ENCODE measurements around the gene HSD17B2. TPM values are rescaled to one million over a fixed set of nuclear protein-coding genes. Genes with fewer than 3 reads are reported as not detected.

HSD17B2 gene
- total RNA-seq, 1 experiment from 2014 or later = 0.55 TPM

DNA sequence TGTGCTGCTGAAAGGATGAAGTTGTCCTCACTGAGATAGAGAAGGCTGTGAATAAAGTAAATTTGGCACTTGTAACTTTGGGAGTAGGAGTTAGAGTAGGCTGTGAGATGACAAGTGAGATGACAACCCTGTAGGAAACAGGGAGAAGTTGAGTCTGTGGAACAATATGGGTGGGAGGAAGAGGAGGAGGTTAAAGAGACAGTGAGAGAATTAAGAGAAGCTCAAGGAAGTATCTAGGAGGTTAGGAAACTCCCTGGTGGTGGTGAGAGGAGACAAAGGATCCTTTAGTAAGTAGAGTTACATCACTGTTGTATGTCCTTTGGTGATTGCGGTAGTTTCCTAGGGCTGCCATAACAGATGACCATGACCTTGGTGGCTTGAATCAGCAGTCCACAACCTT is 10.7 kb upstream of the HSD17B2 start (continued):
- TF ChIP-seq, protein P1, sequence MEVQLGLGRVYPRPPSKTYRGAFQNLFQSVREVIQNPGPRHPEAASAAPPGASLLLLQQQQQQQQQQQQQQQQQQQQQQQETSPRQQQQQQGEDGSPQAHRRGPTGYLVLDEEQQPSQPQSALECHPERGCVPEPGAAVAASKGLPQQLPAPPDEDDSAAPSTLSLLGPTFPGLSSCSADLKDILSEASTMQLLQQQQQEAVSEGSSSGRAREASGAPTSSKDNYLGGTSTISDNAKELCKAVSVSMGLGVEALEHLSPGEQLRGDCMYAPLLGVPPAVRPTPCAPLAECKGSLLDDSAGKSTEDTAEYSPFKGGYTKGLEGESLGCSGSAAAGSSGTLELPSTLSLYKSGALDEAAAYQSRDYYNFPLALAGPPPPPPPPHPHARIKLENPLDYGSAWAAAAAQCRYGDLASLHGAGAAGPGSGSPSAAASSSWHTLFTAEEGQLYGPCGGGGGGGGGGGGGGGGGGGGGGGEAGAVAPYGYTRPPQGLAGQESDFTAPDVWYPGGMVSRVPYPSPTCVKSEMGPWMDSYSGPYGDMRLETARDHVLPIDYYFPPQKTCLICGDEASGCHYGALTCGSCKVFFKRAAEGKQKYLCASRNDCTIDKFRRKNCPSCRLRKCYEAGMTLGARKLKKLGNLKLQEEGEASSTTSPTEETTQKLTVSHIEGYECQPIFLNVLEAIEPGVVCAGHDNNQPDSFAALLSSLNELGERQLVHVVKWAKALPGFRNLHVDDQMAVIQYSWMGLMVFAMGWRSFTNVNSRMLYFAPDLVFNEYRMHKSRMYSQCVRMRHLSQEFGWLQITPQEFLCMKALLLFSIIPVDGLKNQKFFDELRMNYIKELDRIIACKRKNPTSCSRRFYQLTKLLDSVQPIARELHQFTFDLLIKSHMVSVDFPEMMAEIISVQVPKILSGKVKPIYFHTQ (CRISPR knock-in tag; IDR thresholded peaks at IDR 0.05) = no peak

DNA sequence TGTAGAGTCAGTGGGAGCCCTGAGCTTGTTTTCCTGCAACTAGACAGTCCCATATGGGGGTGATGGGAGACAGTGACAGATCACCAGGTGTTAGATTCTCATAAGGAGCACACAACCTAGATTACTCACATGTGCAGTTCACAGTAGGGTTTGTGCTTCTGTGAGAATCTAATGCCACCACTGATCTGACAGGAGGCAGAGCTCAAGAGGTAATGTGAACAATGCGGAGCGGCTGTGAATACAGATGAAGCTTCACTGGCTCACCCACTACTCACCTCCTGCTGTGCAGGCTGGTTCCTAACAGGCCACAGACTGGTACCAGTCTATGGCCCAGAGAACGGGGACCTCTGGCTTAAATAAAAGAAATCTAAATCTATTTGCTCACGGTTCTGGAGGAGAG is 10.2 kb upstream of the HSD17B2 start:
- Mint-ChIP-seq H3K36me3 (no peaks in the 10 kb centered on the region), H3K4me3 (no peak overlapping the region), H3K27ac (no peak overlapping the region), H3K9me3 (peaks cover 11% of the 10 kb centered on the region), H3K4me1 (no peaks in the 10 kb centered on the region), H3K27me3 (ENCODE audit: low read depth) (no peaks in the 10 kb centered on the region; the same call in 1 of the 2 replicates)
- CTCF ChIA-PET = no interaction called here
- TF ChIP-seq NFYB (CRISPR knock-in tag; conservative IDR thresholded peaks at IDR 0.05; ENCODE audit: low read depth) = no peak
- no peak for TF ChIP-seq SP1 (CRISPR knock-in tag; conservative IDR thresholded peaks at IDR 0.05)
- no peak for TF ChIP-seq ZNF219 (CRISPR knock-in tag; IDR thresholded peaks at IDR 0.05; ENCODE audit: borderline replicate concordance)
- TF ChIP-seq, protein P2, sequence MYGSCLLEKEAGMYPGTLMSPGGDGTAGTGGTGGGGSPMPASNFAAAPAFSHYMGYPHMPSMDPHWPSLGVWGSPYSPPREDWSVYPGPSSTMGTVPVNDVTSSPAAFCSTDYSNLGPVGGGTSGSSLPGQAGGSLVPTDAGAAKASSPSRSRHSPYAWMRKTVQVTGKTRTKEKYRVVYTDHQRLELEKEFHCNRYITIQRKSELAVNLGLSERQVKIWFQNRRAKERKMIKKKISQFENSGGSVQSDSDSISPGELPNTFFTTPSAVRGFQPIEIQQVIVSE (CRISPR knock-in tag; IDR thresholded peaks at IDR 0.05; ENCODE audit: borderline replicate concordance) = no peak
- no peak for TF ChIP-seq JUN (CRISPR knock-in tag; IDR thresholded peaks at IDR 0.05)
- TF ChIP-seq, protein P3, sequence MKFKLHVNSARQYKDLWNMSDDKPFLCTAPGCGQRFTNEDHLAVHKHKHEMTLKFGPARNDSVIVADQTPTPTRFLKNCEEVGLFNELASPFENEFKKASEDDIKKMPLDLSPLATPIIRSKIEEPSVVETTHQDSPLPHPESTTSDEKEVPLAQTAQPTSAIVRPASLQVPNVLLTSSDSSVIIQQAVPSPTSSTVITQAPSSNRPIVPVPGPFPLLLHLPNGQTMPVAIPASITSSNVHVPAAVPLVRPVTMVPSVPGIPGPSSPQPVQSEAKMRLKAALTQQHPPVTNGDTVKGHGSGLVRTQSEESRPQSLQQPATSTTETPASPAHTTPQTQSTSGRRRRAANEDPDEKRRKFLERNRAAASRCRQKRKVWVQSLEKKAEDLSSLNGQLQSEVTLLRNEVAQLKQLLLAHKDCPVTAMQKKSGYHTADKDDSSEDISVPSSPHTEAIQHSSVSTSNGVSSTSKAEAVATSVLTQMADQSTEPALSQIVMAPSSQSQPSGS (CRISPR knock-in tag; IDR thresholded peaks at IDR 0.05; ENCODE audit: borderline replicate concordance, low read depth) = no peak
- TF ChIP-seq, protein P4, sequence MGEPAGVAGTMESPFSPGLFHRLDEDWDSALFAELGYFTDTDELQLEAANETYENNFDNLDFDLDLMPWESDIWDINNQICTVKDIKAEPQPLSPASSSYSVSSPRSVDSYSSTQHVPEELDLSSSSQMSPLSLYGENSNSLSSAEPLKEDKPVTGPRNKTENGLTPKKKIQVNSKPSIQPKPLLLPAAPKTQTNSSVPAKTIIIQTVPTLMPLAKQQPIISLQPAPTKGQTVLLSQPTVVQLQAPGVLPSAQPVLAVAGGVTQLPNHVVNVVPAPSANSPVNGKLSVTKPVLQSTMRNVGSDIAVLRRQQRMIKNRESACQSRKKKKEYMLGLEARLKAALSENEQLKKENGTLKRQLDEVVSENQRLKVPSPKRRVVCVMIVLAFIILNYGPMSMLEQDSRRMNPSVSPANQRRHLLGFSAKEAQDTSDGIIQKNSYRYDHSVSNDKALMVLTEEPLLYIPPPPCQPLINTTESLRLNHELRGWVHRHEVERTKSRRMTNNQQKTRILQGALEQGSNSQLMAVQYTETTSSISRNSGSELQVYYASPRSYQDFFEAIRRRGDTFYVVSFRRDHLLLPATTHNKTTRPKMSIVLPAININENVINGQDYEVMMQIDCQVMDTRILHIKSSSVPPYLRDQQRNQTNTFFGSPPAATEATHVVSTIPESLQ (CRISPR knock-in tag; IDR thresholded peaks at IDR 0.05) = no peak
- TF ChIP-seq ATF1 (CRISPR knock-in tag; IDR thresholded peaks at IDR 0.05) = no peak
- no peak for TF ChIP-seq TEAD4 (CRISPR knock-in tag; IDR thresholded peaks at IDR 0.05)
- TF ChIP-seq, protein P5, sequence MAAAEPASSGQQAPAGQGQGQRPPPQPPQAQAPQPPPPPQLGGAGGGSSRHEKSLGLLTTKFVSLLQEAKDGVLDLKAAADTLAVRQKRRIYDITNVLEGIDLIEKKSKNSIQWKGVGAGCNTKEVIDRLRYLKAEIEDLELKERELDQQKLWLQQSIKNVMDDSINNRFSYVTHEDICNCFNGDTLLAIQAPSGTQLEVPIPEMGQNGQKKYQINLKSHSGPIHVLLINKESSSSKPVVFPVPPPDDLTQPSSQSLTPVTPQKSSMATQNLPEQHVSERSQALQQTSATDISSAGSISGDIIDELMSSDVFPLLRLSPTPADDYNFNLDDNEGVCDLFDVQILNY (CRISPR knock-in tag; IDR thresholded peaks at IDR 0.05) = no peak
- TF ChIP-seq NR1H2 (CRISPR knock-in tag; IDR thresholded peaks at IDR 0.05) = no peak
- no peak for TF ChIP-seq ETV6 (CRISPR knock-in tag; IDR thresholded peaks at IDR 0.05)
- TF ChIP-seq, protein P6, sequence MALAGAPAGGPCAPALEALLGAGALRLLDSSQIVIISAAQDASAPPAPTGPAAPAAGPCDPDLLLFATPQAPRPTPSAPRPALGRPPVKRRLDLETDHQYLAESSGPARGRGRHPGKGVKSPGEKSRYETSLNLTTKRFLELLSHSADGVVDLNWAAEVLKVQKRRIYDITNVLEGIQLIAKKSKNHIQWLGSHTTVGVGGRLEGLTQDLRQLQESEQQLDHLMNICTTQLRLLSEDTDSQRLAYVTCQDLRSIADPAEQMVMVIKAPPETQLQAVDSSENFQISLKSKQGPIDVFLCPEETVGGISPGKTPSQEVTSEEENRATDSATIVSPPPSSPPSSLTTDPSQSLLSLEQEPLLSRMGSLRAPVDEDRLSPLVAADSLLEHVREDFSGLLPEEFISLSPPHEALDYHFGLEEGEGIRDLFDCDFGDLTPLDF (CRISPR knock-in tag; IDR thresholded peaks at IDR 0.05) = no peak
- TF ChIP-seq IRF2 (CRISPR knock-in tag; IDR thresholded peaks at IDR 0.05; ENCODE audit: borderline replicate concordance, low read depth) = no peak
- no peak for TF ChIP-seq MXD4 (CRISPR knock-in tag; IDR thresholded peaks at IDR 0.05; ENCODE audit: borderline replicate concordance)
- no peak for TF ChIP-seq TEAD1 (CRISPR knock-in tag; IDR thresholded peaks at IDR 0.05)
- no peak for TF ChIP-seq ZNF317 (CRISPR knock-in tag; IDR thresholded peaks at IDR 0.05; ENCODE audit: borderline replicate concordance, low read depth)
- TF ChIP-seq, protein P7, sequence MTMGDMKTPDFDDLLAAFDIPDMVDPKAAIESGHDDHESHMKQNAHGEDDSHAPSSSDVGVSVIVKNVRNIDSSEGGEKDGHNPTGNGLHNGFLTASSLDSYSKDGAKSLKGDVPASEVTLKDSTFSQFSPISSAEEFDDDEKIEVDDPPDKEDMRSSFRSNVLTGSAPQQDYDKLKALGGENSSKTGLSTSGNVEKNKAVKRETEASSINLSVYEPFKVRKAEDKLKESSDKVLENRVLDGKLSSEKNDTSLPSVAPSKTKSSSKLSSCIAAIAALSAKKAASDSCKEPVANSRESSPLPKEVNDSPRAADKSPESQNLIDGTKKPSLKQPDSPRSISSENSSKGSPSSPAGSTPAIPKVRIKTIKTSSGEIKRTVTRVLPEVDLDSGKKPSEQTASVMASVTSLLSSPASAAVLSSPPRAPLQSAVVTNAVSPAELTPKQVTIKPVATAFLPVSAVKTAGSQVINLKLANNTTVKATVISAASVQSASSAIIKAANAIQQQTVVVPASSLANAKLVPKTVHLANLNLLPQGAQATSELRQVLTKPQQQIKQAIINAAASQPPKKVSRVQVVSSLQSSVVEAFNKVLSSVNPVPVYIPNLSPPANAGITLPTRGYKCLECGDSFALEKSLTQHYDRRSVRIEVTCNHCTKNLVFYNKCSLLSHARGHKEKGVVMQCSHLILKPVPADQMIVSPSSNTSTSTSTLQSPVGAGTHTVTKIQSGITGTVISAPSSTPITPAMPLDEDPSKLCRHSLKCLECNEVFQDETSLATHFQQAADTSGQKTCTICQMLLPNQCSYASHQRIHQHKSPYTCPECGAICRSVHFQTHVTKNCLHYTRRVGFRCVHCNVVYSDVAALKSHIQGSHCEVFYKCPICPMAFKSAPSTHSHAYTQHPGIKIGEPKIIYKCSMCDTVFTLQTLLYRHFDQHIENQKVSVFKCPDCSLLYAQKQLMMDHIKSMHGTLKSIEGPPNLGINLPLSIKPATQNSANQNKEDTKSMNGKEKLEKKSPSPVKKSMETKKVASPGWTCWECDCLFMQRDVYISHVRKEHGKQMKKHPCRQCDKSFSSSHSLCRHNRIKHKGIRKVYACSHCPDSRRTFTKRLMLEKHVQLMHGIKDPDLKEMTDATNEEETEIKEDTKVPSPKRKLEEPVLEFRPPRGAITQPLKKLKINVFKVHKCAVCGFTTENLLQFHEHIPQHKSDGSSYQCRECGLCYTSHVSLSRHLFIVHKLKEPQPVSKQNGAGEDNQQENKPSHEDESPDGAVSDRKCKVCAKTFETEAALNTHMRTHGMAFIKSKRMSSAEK (CRISPR knock-in tag; IDR thresholded peaks at IDR 0.05; ENCODE audit: borderline replicate concordance) = no peak
- no peak for TF ChIP-seq TCF7 (CRISPR knock-in tag; IDR thresholded peaks at IDR 0.05; ENCODE audit: low read depth)
- TF ChIP-seq GTF2I (CRISPR knock-in tag; conservative IDR thresholded peaks at IDR 0.05) = no peak
- POLR2A ChIA-PET = no interaction called here
- no peak for DNase-seq (ENCODE audit: low spot score)
- ATAC-seq = no peak

Data from WTC11 (cell line).